IMR-90 (cell line): Measurements from ENCODE around the gene C17orf67. TPM values are rescaled to one million over a fixed set of nuclear protein-coding genes. Genes with fewer than 3 reads are reported as not detected.

Experiments
- ATAC-seq: fragments of 200-7000 bp; cut with Tn5 transposase; 2 replicates; pipeline ENCODE4 v1.9.1; 2020; ENCODE audit warnings: low read depth, mild to moderate bottlenecking, moderate library complexity
- BruUV-seq: library from RNA; stranded (reverse); fragments of 400-500 nt; replicated peaks from 2 replicates; lab custom pipeline; 2021; lab: Mats Ljungman, UMichigan
- CTCF ChIA-PET: fragments of 300-600 bp; formaldehyde crosslinking; extraction: SDS; loops from one replicate; lab custom pipeline; 2021; ENCODE audit warnings: antibody characterized with exemption; lab: Yijun Ruan, JAX
- POLR2A ChIA-PET: fragments of 300-600 bp; sonication (Branson Sonifier 250); formaldehyde crosslinking; loops from one replicate; lab custom pipeline; 2022; ENCODE audit warnings: antibody characterized with exemption; ENCODE audit not compliant: unreplicated experiment; lab: Charles Lee
- DNase-seq: peaks from one replicate; pipeline ENCODE4 v3.0.0; 2013
- H2AFZ ChIP-seq: replicated peaks from 2 replicates; pipeline ENCODE3; 2013; ENCODE audit warnings: low read length, mild to moderate bottlenecking; ENCODE audit not compliant: poor library complexity
- H2AK5ac ChIP-seq: 2 replicates; pipeline ENCODE4 v1.6.1; 2013; ENCODE audit warnings: low read depth, low read length, inconsistent platforms
- H2AK9ac ChIP-seq: replicated peaks from 2 replicates; pipeline ENCODE3; 2013; ENCODE audit warnings: mild to moderate bottlenecking, low read depth, low read length, moderate library complexity; ENCODE audit not compliant: poor library complexity
- H2BK120ac ChIP-seq: 2 replicates; pipeline ENCODE4 v1.6.1; 2013; ENCODE audit warnings: low read depth, low read length, inconsistent platforms
- H2BK15ac ChIP-seq: 3 replicates; pipeline ENCODE4 v1.6.1; 2013; ENCODE audit warnings: low read depth, low read length, inconsistent platforms
- H2BK20ac ChIP-seq: 2 replicates; pipeline ENCODE4 v1.6.1; 2013; ENCODE audit warnings: low read depth, mild to moderate bottlenecking, inconsistent platforms, low read length, moderate library complexity
- H2BK5ac ChIP-seq: 2 replicates; pipeline ENCODE4 v1.6.1; 2013; ENCODE audit warnings: mild to moderate bottlenecking, low read depth, low read length, inconsistent platforms; ENCODE audit not compliant: poor library complexity, severe bottlenecking
- H3K14ac ChIP-seq: replicated peaks from 2 replicates; pipeline ENCODE4 v1.6.1; 2013; ENCODE audit warnings: low read depth, low read length, inconsistent platforms
- H3K18ac ChIP-seq: 2 replicates; pipeline ENCODE4 v1.6.1; 2013; ENCODE audit warnings: low read depth, low read length, control low read depth
- H3K23ac ChIP-seq: 2 replicates; pipeline ENCODE4 v1.6.1; 2013; ENCODE audit warnings: low read depth, low read length, inconsistent platforms
- H3K27ac ChIP-seq: 2 replicates; pipeline ENCODE4 v1.5.1; 2013; ENCODE audit warnings: mild to moderate bottlenecking, control low read depth, low read length; ENCODE audit not compliant: insufficient read depth
- H3K27me3 ChIP-seq: 2 replicates; pipeline ENCODE4 v1.6.1; 2013; ENCODE audit warnings: low read length; ENCODE audit not compliant: control insufficient read depth, insufficient read depth
- H3K36me3 ChIP-seq: 2 replicates; pipeline ENCODE4 v1.6.1; 2013; ENCODE audit warnings: low read length, mixed read lengths; ENCODE audit not compliant: control insufficient read depth, insufficient read depth
- H3K4ac ChIP-seq: 2 replicates; pipeline ENCODE4 v1.6.1; 2013; ENCODE audit warnings: low read depth, low read length, inconsistent platforms
- H3K4me1 ChIP-seq: 2 replicates; pipeline ENCODE4 v1.6.1; 2013; ENCODE audit warnings: low read length, mixed read lengths; ENCODE audit not compliant: control insufficient read depth, insufficient read depth
- H3K4me2 ChIP-seq: 2 replicates; pipeline ENCODE4 v1.6.1; 2013; ENCODE audit warnings: low read depth, mild to moderate bottlenecking, control low read depth, low read length, moderate library complexity
- H3K4me3 ChIP-seq: 2 replicates; pipeline ENCODE4 v1.5.1; 2013; ENCODE audit warnings: low read depth, mild to moderate bottlenecking, control low read depth, low read length, moderate library complexity; ENCODE audit not compliant: insufficient read depth
- H3K56ac ChIP-seq: 2 replicates; pipeline ENCODE4 v1.6.1; 2013; ENCODE audit warnings: low read length, inconsistent platforms; ENCODE audit not compliant: insufficient read depth; ENCODE audit errors: extremely low read depth
- H3K79me1 ChIP-seq, 2 experiments: 2 replicates each; pipeline ENCODE4 v1.6.1; 2013; ENCODE audit warnings: low read length in 2 of 2, inconsistent platforms in 1 of 2, low read depth in 1 of 2
- H3K9ac ChIP-seq: 2 replicates; pipeline ENCODE4 v1.6.1; 2013; ENCODE audit warnings: low read depth, low read length, control low read depth
- H3K9me1 ChIP-seq: 2 replicates; pipeline ENCODE4 v1.6.1; 2013; ENCODE audit warnings: low read length, inconsistent platforms; ENCODE audit not compliant: insufficient read depth
- H3K9me3 ChIP-seq: 2 replicates; pipeline ENCODE4 v1.6.1; 2013; ENCODE audit warnings: low read length; ENCODE audit not compliant: control insufficient read depth, insufficient read depth
- H4K20me1 ChIP-seq: 2 replicates; pipeline ENCODE4 v1.6.1; 2013; ENCODE audit warnings: low read length, inconsistent platforms; ENCODE audit not compliant: insufficient read depth
- H4K5ac ChIP-seq: 2 replicates; pipeline ENCODE4 v1.6.1; 2013; ENCODE audit warnings: mild to moderate bottlenecking, low read depth, low read length, control low read depth
- H4K8ac ChIP-seq, 2 experiments: 2 replicates each; pipeline ENCODE4 v1.6.1; 2013; ENCODE audit warnings: low read depth in 2 of 2, low read length in 2 of 2, control low read depth in 1 of 2, inconsistent platforms in 1 of 2
- H4K91ac ChIP-seq: 2 replicates; pipeline ENCODE4 v1.6.1; 2013; ENCODE audit warnings: low read depth, low read length, inconsistent platforms; ENCODE audit not compliant: insufficient read depth
- BHLHE40 ChIP-seq: fragments of 150-350 bp; IDR thresholded peaks from 2 replicates; pipeline ENCODE4 v1.6.1; 2016; ENCODE audit warnings: mild to moderate bottlenecking, low read depth, low read length
- CEBPB ChIP-seq: IDR thresholded peaks from 2 replicates; pipeline ENCODE4 v1.6.1; 2012; ENCODE audit warnings: low read depth, low read length, improper control_type of control experiment
- CHD1 ChIP-seq: IDR thresholded peaks from 2 replicates; pipeline ENCODE4 v1.6.1; 2012; ENCODE audit warnings: low read depth, low read length, improper control_type of control experiment
- FOS ChIP-seq: fragments of 150-350 bp; IDR thresholded peaks from 2 replicates; pipeline ENCODE4 v1.6.1; 2016; ENCODE audit warnings: low read depth, low read length
- MAFK ChIP-seq: IDR thresholded peaks from 2 replicates; pipeline ENCODE4 v1.6.1; 2012; ENCODE audit warnings: low read depth, low read length, improper control_type of control experiment
- MAZ ChIP-seq: IDR thresholded peaks from 2 replicates; pipeline ENCODE4 v1.6.1; 2012; ENCODE audit warnings: low read depth, mild to moderate bottlenecking, low read length, improper control_type of control experiment, moderate library complexity, borderline replicate concordance
- MXI1 ChIP-seq: IDR thresholded peaks from 2 replicates; pipeline ENCODE4 v1.6.1; 2012; ENCODE audit warnings: low read depth, mild to moderate bottlenecking, low read length, moderate library complexity, borderline replicate concordance
- NFE2L2 ChIP-seq: fragments of 150-350 bp; IDR thresholded peaks from 2 replicates; pipeline ENCODE4 v1.6.1; 2016; ENCODE audit warnings: low read depth, mild to moderate bottlenecking, low read length
- RAD21 ChIP-seq: IDR thresholded peaks from 2 replicates; pipeline ENCODE4 v1.6.1; 2012; ENCODE audit warnings: low read length, improper control_type of control experiment
- RCOR1 ChIP-seq: IDR thresholded peaks from 2 replicates; pipeline ENCODE4 v1.6.1; 2012; ENCODE audit warnings: mild to moderate bottlenecking, low read length, improper control_type of control experiment; ENCODE audit not compliant: insufficient replicate concordance
- RFX5 ChIP-seq: IDR thresholded peaks from 2 replicates; pipeline ENCODE4 v1.8.0; 2012; ENCODE audit warnings: low read depth, mild to moderate bottlenecking, low read length, moderate library complexity
- SMC3 ChIP-seq: fragments of 150-350 bp; IDR thresholded peaks from 2 replicates; pipeline ENCODE4 v1.6.1; 2016; ENCODE audit warnings: low read depth, mild to moderate bottlenecking, antibody characterized with exemption, low read length, moderate library complexity
- WGBS, 2 experiments: methylation state at CpG; one replicate each; pipeline versions ENCODE4 v1.1.5 to v1.1.7; 2013; ENCODE audit warnings: missing lambda C conversion rate in 2 of 2; ENCODE audit not compliant: insufficient read length in 1 of 2; ENCODE audit errors: extremely low coverage in 2 of 2; 5-methylcytosine and 5-hydroxymethylcytosine counted together
- dilution Hi-C: fragments of 300-500 bp; cut with HindIII; formaldehyde crosslinking; loops from one replicate; pipeline ENCODE4 v1.14.3; 2018; ENCODE audit warnings: low sequenced_read_pairs; ENCODE audit not compliant: unreplicated experiment
- in situ Hi-C: fragments of 300-500 bp; cut with MboI; formaldehyde crosslinking; loops from 3 replicates; pipeline ENCODE4 v1.14.3; 2019; ENCODE audit warnings: low sequenced_read_pairs, inconsistent platforms, mixed read lengths
- intact Hi-C: fragments of 100-400 bp; cut with micrococcal nuclease; formaldehyde crosslinking; loops from 2 replicates; pipeline ENCODE4 v1.10.0; 2022
- polyA plus RNA-seq, 3 experiments: library from polyadenylated mRNA; depleted of rRNA; stranded (reverse); fragments of >200 nt; gene quantifications; 2 replicates each; pipeline ENCODE4 v1.2.3, GENCODE V29; 2012; ENCODE audit warnings: low replicate concordance in 1 of 3
- total RNA-seq: library from RNA; depleted of rRNA; stranded (reverse); fragments of >200 nt; gene quantifications from 2 replicates; pipeline ENCODE4 v1.2.3, GENCODE V29; 2012
- TF ChIP-seq, protein P1 (sequence below): conservative IDR thresholded peaks from 2 replicates; pipeline ENCODE4 v1.5.1; 2012; ENCODE audit warnings: mild to moderate bottlenecking, low read depth, low read length, improper control_type of control experiment

The C17orf67 gene
- total and polyA plus RNA-seq, 2 of the 4 experiments (the other 2 are of a cell fraction), result 0.18 to 1.1 TPM

DNA sequence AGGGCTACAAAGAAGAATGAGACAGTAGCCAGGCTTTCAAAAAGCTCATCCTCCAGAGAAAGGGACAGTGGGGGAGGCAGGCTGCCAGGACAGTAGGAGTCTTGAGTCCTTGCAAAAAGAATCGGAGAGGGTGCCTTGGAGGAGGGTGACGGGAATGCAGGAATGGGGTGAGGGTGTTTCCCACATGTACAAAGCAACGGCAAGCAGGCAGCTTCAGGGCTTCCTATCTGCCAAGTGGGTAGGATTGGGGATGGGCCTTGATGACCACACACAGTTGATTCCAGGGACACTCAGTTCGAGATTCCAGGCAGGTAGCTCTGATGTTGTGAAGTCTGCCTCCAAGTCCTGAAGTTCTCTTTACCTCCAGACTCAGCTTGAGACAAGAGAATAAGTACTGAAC is 54.4 kb downstream of the C17orf67 start:
- CTCF ChIA-PET, result interaction anchor here (0.7 to 3.2 kb wide), 15 partner anchors 9 to 288 kb away, joined by 3 to 30 read pairs (median 5); partner anchors contain the start of gene NOG
- H3K79me1 ChIP-seq, result no peaks in the 10 kb centered on the region
- peak overlapping the region; percentile 76 for H3K4ac ChIP-seq
- peak overlapping the region; percentile 6 for H2BK5ac ChIP-seq
- H3K4me1 ChIP-seq, result peaks cover 4% of the 10 kb centered on the region
- ATAC-seq (no peak), DNase-seq (no peak)
- H3K14ac ChIP-seq, result peak overlapping the region; percentile 1
- H3K4me2 ChIP-seq, result no peak overlapping the region
- POLR2A ChIA-PET, result no interaction called here
- peak overlapping the region; percentile 11 for H2BK20ac ChIP-seq
- peak overlapping the region; percentile 22 for H4K91ac ChIP-seq
- WGBS, 2 experiments, result 86% methylated on average over 2 of the region's 4 CpGs; no CpG with 5 or more reads in 1 of the 2 experiments
- H2BK15ac ChIP-seq, result peak overlapping the region; percentile 3; the same call in 2 of the 3 replicates
- H2BK120ac ChIP-seq, result peak overlapping the region; percentile 41
- no peaks in the 10 kb centered on the region for H3K9me3 ChIP-seq
- in situ Hi-C loops, result loop anchor here (10.0 kb wide), 2 partner anchors 55 to 185 kb away; partner anchors contain the start of gene NOG
- BruUV-seq, result no TSS peak
- H3K23ac ChIP-seq, result peak overlapping the region; percentile 37
- intact Hi-C loops, result loop anchor here (2.0 kb wide), 1 partner anchor 23 kb away; no protein-coding TSS in a partner anchor
- TF ChIP-seq BHLHE40 (no peak), CEBPB (no peak), MXI1 (no peak), MAFK (no peak), RAD21 (no peak), RCOR1 (no peak), RFX5 (no peak), MAZ (no peak), CHD1 (no peak), SMC3 (no peak), FOS (no peak), NFE2L2 (no peak)
- TF ChIP-seq, protein P1, sequence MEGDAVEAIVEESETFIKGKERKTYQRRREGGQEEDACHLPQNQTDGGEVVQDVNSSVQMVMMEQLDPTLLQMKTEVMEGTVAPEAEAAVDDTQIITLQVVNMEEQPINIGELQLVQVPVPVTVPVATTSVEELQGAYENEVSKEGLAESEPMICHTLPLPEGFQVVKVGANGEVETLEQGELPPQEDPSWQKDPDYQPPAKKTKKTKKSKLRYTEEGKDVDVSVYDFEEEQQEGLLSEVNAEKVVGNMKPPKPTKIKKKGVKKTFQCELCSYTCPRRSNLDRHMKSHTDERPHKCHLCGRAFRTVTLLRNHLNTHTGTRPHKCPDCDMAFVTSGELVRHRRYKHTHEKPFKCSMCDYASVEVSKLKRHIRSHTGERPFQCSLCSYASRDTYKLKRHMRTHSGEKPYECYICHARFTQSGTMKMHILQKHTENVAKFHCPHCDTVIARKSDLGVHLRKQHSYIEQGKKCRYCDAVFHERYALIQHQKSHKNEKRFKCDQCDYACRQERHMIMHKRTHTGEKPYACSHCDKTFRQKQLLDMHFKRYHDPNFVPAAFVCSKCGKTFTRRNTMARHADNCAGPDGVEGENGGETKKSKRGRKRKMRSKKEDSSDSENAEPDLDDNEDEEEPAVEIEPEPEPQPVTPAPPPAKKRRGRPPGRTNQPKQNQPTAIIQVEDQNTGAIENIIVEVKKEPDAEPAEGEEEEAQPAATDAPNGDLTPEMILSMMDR, result no peak
- H2AK5ac ChIP-seq, result peak overlapping the region; percentile 54
- H3K27me3 ChIP-seq, result no peaks in the 10 kb centered on the region
- no peaks in the 10 kb centered on the region for H4K20me1 ChIP-seq
- H3K4me3 ChIP-seq, result no peak overlapping the region
- H3K9me1 ChIP-seq, result peaks cover 7% of the 10 kb centered on the region
- H3K36me3 ChIP-seq, result no peaks in the 10 kb centered on the region
- H3K56ac ChIP-seq, result no peak overlapping the region
- H3K9ac ChIP-seq, result no peak overlapping the region
- H3K27ac ChIP-seq, result no peak overlapping the region
- H2AFZ ChIP-seq, result peak overlapping the region; percentile 48
- H4K5ac ChIP-seq, result no peak overlapping the region
- peak overlapping the region; percentile 27 to 49; a peak in 2 of 4 replicates for H4K8ac ChIP-seq
- dilution Hi-C loops, result no loop called here
- H2AK9ac ChIP-seq, result peak overlapping the region; percentile 6
- H3K18ac ChIP-seq, result peak overlapping the region; percentile 1; the same call in 1 of the 2 replicates
